Retinal pigment epithelial cell (primary cell): Measurements from ENCODE around the gene FXN.
"Not testable (repeated sequence)": the region's sequence is repeated elsewhere in the genome, so short reads cannot be mapped to it uniquely, and the experiment has no call there.

Source experiments
- DNase-seq: peaks from one replicate; pipeline ENCODE4 v3.0.0-alpha.2; 2010; ENCODE audit warnings: low read depth
- H3K4me3 ChIP-seq: 2 replicates; pipeline ENCODE4 v1.5.1; 2011; ENCODE audit warnings: mild to moderate bottlenecking, low read length, control low read depth, moderate library complexity
- CTCF ChIP-seq: conservative IDR thresholded peaks from 2 replicates; pipeline ENCODE4 v1.5.1; 2011; ENCODE audit warnings: low read depth, low read length, control low read depth, inconsistent platforms

FXN gene

GRCh38 chr9:69035438-69036308 is at the start of gene FXN:
Gene FXN, plus strand, starts transcription at chr9:69035752. Its CDS starts 31 bp downstream, at chr9:69035783.
- peak; percentile 97 for TF ChIP-seq CTCF
- H3K4me3 ChIP-seq, result peak within 1 kb of the TSS; percentile 93
- no peak for DNase-seq

- not testable (repeated sequence) for DNase-seq, H3K4me3 ChIP-seq
Observed at GRCh38 chr9:68986949-68987348, 48.6 kb upstream of the FXN start.

- no peak overlapping the region for H3K4me3 ChIP-seq
- DNase-seq, result no peak
- no peak for TF ChIP-seq CTCF
Observed at GRCh38 chr9:68991457-68991856, 44.1 kb upstream of the FXN start.

GRCh38 chr9:68995776-68996175 is 39.8 kb upstream of the FXN start:
- no peak overlapping the region for H3K4me3 ChIP-seq
- no peak for TF ChIP-seq CTCF
- DNase-seq, result no peak

- TF ChIP-seq CTCF, result no peak
- H3K4me3 ChIP-seq, result no peak overlapping the region
- DNase-seq, result no peak
Observed at GRCh38 chr9:68996462-68996861, 39.1 kb upstream of the FXN start.

GRCh38 chr9:68997666-68998065 is 37.9 kb upstream of the FXN start:
- no peak for TF ChIP-seq CTCF
- DNase-seq, result peak; percentile 98
- H3K4me3 ChIP-seq, result peak overlapping the region; percentile 28

- DNase-seq, result no peak
- H3K4me3 ChIP-seq, result no peak overlapping the region
- no peak for TF ChIP-seq CTCF
Observed at GRCh38 chr9:68998385-68998784, 37.2 kb upstream of the FXN start.
